IPS-11a (cell line): Measurements from ENCODE around the gene ESPN.
A peak's percentile ranks its signal among the peaks of the same experiment; 100 is the strongest.
"Not testable (repeated sequence)": the region's sequence is repeated elsewhere in the genome, so short reads cannot be mapped to it uniquely, and the experiment has no call there.

Experiments
- H3K4me3 ChIP-seq: one replicate; pipeline ENCODE4 v1.5.1; 2013; ENCODE audit warnings: low read depth, low read length, control low read depth

ESPN gene

DNA sequence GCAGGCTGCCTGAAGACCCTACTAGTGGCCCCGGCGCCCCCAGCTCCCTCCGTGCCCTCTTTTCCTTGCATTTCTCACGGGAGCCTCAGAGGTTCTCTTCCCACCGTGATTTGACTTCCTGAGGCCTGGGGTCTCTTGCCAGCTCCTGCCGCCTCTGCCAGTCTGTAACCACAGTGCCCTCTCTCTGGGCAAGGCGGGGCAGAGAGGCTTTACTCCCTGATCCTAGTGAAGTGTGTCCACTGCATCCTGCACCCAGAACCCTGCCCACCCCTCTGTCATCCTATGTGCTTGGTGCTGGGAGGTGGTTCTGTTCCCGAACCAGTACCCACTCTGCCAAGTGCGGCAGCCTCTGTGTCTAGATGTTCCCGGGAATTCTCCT is 2.4 kb downstream of the ESPN start:
- no peak overlapping the region for H3K4me3 ChIP-seq

DNA sequence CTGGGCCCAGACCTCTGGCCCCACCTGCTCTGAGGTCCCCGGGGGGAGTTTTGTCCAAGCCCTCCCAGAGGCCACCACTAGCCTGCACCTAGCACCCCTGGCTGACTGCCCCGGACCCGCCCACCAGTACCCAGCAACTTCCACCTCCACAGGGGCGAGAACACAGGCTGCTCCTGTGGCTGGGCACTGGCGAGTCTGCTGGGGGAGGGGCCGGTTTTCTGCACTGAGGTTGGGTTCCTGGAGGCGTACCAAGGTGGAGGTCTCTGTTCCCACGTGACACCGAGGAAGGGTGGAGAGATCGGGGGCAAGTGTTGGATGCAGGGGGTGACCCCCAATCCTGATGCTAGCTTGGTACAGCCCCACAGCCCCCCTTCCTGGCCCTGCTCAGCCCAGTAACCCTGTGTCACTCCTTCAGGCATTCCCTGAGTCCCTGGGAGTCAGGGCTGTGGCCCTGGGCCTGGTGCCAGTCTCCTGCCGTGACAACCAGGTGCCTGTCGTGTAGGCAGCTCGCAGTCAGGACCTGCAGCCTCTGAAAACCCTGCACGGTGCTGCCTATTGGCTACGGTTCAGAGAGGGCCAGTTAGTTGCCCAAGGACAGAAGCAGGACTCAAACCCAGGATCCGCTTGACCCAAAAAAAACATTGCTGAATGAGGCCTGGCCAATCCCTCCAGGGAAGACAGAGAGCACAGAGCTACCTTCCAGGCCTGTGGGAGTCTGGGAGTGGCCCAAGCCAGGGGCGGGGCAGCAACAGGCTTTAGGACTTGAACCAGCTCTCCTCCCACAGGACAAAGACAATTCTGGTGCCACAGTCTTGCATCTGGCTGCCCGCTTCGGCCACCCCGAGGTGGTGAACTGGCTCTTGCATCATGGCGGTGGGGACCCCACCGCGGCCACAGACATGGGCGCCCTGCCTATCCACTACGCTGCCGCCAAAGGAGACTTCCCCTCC is 3.1 kb downstream of the ESPN start:
- H3K4me3 ChIP-seq: no peak overlapping the region

DNA sequence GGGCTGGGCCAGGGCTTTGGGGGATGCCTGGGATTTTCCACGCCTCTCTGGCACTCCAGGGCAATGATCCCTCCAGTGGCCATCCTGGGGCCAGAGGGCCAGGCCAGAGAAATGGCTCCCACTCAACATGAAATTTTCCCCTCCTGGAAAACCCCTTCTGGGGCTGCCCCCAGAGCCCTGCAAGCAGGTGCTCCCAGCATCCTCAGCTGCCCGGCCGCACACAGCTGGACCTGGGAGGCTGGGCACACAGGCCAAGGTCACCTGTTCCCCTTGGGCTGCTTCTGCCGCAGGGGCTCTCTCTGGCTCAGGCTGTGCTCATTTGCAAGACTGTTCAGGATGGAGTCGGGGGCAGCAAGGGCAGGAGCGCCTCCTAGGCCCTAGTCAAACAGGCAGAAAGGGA is 3.9 kb downstream of the ESPN start:
- not testable (repeated sequence) for H3K4me3 ChIP-seq

DNA sequence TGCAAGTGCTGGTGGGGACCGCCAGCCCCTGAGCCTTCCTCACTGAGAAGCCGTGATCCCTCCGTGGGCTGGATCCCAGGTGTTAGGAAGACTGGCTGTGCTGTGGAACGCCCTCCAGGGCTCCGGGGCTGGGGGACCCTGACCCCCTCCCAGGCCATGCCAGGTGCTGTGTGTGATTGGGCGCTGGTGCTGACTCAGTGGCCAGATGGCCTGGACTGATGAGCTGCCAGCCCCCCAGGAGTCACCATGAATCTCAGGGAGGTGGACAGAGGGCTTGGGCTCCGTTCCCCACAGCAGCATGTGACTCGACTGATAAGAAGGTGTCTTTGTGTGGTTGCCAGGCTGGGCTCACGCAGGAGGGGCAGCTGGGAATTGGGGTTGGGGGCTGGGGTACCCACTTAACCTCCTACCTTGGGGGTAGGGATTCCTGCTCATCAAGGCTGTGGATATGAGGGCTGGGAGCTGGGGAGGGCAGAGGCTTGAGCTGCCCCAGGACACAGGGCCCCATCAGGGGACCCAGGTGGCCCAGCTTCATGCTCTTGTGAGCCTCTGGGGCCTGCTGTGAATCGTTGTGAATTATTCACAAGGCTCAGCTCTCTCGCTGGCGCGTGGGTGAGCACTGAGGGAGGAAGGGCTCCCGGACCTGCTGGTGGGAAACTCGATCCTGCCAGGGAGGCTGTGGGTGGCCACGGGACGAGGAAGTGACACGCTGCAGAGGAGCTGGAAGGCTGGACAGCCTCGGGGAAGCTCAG is 5.3 kb downstream of the ESPN start:
- H3K4me3 ChIP-seq: not testable (repeated sequence)

DNA sequence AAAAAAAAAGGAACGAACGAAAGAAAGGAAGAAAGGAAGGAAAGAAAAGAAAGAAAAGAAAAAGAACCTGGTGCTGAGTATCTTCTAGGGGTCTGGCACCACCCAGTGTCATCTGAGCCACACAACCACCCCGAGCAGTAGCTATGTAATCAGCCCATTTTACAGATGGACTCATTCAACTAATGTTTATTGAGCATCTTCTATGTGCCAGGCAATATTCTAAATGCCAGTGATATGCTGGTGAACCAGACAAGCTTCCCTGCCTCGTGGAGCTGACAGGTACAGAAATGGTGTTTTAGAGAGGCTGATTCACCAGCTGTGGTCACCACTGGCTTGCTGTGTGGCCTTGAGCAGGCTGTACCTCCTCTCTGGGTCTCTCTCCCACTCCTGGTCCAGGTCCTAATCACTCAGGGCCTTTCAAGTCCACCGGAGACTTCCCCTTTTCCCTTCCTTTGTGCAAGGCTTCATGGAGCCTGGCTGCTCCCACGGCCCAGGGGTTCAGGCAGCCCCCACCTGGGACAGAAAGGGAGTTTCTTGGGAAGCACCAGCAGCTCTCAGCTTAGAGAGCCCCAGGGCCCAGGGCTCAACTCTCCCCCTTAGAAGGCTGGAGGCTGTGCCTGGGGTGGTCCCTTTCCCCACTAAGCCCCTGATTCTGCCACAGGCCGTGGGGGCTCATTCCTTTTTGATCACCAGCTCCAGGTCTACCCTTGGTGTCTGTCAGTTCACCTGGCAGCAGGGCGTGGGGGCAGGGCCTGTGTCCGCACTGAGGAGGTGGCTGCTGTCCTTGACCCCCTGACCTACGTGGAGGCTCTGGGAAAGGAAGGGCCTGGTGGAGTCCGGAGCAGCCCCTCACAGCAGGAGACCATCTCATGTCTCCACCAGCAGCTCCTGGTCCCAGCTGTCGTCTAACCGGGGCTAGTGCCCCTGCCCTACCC is 7.3 kb downstream of the ESPN start:
- not testable (repeated sequence) for H3K4me3 ChIP-seq

DNA sequence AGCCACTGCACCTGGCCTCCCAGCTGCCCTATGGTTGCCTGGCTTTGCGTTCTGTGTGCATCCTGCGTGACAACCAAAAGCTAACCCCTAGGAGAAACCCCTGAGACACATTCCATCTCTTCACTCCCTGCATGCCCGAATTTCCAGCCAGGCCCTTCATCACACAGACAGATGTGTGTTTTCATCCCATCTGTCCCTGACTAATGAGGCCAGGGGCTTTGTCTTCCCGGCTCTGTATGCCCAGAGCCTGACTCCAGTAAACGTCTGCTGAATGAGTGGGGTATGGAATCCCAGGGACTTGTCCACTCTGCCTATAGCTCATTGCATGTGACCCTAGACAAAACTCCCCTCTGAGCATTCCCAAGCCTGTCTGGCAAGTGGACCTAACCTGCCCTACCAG is 9.6 kb downstream of the ESPN start:
- no peak overlapping the region for H3K4me3 ChIP-seq

DNA sequence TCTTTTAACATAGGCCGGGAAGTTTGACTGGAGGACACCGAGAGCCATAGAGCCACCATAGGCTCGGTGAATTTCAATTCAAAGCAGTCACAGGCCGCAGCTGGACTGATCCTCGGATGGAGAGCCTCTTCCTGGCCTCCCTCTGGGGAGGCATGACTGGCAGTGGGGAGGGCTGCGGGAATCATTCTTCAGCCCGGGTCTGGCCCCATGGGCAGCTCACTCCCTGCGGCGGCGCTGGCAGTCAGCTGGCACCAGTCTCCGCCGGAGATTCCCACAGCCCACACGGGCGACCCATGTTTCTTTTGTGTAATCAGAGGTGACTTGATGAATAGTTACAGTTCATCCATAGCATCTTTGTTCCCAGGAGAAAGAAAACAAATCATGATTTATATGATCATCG is 10.6 kb downstream of the ESPN start:
- H3K4me3 ChIP-seq: no peak overlapping the region

DNA sequence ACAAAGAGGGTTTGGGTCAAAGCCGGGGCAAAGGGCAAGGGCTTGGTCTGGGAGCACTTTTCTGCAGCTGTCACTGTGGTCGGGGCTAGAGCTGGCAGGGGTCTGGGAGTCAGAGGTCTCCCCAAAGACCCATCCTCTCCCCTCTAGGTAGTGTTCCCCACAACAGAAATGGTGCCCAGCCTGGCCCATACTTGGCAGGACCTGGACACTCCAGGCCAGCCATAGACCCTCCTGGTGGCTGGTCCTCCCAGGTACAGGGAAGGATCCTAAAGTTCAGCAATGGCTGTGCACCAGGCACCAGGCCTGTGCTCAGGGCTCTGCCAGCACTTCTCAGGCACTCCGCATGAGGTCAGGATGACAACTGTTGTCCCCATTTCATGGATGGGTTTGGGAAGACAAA is 11.0 kb downstream of the ESPN start:
- H3K4me3 ChIP-seq: no peak overlapping the region

DNA sequence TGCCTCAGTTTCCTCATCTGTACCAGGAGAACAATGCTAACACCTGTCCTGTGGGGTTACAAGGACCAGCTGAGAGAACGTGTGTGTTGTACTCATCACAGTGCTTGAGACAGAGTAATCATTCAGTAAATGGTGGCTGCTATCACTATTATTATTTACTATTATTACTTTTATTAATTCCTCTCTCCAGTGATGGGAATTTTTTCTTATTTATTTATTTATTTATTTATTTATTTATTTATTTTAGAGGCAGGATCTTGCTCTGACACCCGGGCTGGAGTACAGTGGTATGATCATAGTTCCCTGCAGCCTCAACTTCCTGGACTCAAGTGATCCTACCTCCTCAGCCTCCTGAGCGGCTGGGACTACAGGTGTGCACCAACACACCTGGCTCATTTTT is 11.7 kb downstream of the ESPN start:
- not testable (repeated sequence) for H3K4me3 ChIP-seq

DNA sequence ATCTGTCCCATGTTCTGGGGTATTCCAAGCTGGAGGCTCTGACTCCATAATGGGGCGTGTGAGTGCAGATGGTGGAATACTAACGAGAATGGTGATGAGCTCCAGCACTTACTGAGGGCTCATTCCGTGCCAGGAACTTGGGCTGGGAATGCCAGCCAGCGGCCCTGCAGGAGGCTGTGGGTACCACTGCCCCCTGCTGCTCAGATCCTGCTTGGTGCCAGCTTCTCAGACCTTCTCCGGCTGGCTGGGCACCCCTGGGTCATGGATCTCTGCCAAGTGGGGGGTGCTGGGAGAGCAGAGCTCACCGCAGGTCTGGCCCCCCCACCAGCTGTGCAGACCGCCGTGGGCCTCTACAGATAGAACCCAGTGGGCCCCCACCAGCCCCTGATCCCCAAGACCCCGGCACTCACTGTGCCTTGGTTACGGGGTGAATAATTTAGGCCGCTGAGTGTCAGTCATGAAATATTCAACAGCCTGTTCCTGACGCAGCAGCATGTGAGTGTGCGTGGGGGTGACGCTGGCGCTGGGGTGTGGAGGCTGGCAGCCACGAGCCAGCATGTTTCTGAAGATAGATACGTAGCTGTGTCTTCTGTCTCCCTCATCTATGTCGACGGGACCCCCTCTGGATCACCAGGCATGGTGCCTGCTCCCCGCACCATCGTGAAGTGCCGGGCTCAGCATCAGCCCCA is 12.6 kb downstream of the ESPN start:
- H3K4me3 ChIP-seq: not testable (repeated sequence)

DNA sequence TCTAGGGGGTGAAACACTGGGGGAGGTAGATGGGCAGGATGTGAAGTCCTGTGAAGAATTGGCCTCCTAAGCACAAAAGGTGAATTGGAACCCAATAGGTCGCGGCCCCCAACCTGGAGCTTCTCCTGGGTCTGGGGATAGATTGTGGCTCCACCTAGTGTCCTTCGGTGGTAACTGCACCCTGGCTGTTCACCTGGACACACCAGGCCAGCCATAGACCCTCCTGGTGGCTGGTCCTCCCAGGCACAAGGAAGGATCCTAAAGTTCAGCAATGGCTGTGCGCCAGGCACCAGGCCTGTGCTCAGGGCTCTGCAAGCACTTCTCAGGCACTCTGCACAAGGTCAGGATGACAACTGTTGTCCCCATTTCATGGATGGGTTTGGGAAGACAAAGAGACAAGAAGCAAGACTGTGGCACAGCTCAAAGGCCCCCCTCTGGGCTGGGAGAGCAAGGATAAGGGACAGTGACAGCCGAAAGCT is 13.5 kb downstream of the ESPN start:
- H3K4me3 ChIP-seq: no peak overlapping the region

DNA sequence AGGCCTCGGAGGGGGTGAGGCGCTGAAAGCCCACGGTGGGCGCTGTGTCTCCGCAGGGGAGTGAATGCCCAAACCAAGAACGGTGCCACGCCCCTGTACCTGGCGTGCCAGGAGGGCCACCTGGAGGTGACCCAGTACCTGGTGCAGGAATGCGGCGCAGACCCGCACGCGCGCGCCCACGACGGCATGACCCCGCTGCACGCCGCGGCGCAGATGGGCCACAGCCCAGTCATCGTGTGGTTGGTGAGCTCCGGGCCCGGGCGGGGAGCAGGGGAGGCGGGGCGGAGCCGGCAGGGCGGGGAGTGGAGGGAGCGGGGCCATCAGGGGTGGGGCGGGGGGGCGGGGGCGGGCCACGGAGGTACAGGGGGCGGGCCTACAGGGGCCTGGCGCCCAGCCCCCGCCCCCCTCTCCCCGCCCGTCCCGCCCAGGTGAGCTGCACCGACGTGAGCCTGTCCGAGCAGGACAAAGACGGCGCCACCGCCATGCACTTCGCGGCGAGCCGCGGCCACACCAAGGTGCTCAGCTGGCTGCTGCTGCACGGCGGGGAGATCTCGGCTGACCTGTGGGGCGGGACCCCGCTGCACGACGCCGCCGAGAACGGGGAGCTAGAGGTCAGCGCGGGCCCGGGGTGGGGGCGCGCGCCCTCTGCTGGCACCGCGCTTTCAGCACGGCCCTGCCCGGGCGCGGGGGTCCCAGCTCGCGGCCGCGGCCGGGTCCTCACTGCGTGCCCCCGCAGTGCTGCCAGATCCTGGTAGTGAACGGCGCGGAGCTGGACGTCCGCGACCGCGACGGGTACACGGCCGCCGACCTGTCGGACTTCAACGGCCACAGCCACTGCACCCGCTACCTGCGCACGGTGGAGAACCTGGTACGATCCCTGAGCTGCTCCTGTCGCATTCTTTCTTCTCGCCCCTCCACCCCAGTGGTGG is 15.9 kb downstream of the ESPN start:
- H3K4me3 ChIP-seq: peak overlapping the region; percentile 37

DNA sequence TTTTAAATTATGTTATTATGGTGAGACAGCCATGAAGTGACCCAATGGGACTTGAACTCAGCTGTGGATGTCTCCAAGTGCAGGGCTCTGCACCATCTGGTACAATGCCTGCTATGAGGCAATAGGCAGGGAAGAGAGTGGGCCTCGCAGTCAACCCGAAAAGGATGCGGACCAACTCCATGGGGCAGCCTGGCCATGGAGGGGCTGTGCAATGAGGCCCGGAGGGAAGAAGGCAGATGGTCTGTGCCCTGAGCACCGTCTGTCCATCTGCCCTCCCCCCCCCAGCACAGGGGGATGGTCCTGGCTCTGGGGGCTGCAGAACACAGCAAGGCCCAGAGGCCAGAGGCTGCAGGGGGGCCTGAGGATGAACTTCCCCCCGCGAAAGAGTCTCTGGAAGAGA is 17.0 kb downstream of the ESPN start:
- no peak overlapping the region for H3K4me3 ChIP-seq

DNA sequence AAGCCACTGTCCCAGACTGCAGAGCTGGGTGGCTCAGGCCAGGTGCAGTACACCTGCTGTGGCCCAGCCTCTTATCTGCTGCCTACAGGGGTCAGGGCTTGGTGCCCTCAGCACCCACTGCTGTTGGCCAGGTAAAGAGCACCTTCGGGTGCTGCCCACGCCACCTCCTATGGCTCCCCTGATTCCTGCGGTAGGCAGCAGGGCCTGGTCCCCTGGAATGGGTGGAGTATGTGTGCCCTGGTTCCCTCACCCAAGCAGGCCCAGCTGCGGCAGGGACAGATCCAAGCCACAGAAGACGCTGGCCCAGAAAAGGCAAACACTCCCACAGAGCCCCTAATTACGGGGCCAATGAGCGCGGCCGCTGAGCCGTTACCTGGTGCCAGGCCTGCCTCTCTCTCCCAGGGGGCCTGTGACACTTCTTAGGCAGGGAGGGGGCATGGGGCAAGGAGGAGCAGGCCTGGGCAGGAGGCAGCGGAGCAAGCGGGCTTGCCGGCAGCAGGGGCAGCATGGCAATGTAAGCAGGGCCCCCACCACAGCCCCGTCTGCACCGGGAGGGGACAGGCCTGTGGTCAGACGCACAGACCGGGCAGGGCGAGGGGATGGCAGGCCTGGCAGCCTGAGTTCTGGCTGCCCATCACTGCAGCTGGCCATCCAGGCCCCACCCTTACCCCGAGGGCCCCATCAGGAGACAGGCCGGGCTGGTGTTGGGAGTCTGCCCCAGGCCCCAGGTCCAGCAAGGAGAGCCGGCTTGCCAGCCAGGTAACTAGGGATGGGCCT is 19.0 kb downstream of the ESPN start:
- no peak overlapping the region for H3K4me3 ChIP-seq

DNA sequence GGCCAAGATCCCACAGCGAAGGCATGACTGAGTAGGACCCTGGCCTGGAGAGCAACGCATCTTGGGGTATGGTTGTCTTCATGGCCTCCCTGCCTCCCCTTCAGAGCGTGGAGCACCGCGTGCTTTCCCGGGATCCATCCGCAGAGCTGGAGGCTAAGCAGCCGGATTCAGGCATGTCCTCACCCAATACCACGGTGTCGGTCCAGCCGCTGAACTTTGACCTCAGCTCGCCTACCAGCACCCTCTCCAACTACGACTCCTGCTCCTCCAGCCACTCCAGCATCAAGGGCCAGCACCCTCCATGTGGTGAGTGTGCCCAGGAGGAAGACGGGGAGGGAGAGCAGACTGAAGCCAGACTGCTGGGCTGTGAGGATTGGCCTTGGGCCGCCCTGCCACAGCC is 19.8 kb downstream of the ESPN start:
- no peak overlapping the region for H3K4me3 ChIP-seq

DNA sequence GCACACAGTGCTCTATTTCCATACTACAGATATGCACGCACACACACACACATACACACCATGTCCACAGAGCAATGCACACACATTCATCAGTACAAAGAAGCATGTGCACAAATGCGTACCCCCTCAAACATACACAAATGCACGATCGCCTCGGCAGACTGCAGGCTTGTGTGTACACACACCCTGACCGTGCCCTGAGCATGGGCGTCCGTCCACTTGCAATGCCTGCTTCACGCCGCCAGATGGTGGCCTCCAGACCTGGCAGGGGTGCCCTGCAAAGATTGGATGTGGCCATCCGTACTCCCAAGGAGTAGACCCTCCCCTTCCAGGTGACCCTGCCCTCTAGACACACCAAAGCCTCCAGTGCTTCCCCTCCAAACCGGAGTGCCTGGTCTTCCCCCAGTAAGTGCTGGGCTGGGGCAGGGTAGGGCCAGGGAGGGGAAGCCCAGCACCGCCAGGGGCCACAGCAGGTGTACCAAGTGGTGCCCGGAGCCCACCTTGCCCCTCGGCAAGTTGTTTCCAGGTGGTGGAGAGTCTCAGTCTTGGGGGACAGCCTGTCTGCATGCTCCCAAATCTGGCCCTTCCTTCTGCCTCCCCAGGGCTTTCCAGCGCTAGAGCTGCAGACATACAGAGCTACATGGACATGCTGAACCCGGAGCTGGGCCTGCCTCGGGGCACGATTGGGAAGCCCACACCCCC is 20.6 kb downstream of the ESPN start:
- no peak overlapping the region for H3K4me3 ChIP-seq

DNA sequence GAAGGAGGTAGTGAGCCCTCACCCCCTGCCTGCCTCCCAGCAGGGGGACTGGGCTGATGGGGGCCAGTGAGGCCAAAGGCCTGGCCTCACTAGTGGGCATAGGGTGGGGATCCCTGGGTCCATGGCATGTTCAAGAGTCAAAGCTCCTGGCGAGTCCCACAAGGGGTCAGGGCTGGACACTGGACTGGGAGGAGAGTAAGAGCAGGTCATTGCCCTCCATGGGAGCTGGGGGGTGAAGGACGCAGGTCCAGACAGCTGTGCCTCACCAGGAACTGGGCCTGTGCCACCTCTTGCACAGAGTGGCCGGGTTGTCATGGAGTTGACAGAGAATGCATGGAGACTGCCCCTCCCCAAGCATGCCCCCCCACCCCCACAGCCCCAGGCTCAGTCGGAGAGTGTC is 21.4 kb downstream of the ESPN start:
- H3K4me3 ChIP-seq: not testable (repeated sequence)

DNA sequence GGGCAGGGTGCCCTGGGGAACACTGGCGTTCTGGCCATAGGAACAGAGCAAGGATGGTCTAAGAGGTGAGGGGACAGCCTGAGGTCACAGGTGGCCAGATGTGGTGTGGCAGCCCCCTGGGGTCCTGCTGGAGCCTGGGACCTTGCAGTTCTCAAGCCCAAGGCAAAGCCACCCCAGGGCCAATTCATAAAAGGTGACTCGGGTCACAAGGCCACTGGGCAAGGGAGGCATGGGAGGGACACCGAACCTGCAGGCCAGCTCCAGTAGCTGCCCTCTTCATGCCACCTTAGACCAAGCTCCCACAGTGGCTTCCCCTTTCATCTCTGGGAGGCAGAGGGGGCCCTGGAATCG is 22.1 kb downstream of the ESPN start:
- H3K4me3 ChIP-seq: peak overlapping the region; percentile 33
